ENCODE data around the gene OR8K5.

OR8K5 gene

GRCh38 chr11:56188602-56189001, 28.5 kb upstream of the OR8K5 start:
- Histone ChIP-seq H3K4me3 (replicated peaks; ENCODE audit: insufficient read depth, low read length) (no peak overlapping the region), H3K27me3 (ENCODE audit: insufficient read depth, poor library complexity, severe bottlenecking) (no peaks in the 10 kb centered on the region), H3K27ac (replicated peaks) (no peak overlapping the region)
- no peak for TF ChIP-seq POLR2AphosphoS5 (IDR thresholded peaks at IDR 0.05; ENCODE audit: low read depth)
- TF ChIP-seq REST (IDR thresholded peaks at IDR 0.05; ENCODE audit: insufficient replicate concordance, low read depth): no peak
- TF ChIP-seq GABPA (IDR thresholded peaks at IDR 0.05; ENCODE audit: low read depth): no peak
- TF ChIP-seq CTCF (IDR thresholded peaks at IDR 0.05; ENCODE audit: insufficient read depth, low read length): no peak
- no peak for TF ChIP-seq SPI1 (IDR thresholded peaks at IDR 0.05; ENCODE audit: borderline replicate concordance, low read depth)
- no peak for DNase-seq (ENCODE audit: low read depth in 1 of 2, low spot score in 1 of 2)

GRCh38 chr11:56183459-56183858, 23.3 kb upstream of the OR8K5 start:
- Histone ChIP-seq H3K27ac (replicated peaks) (no peak overlapping the region), H3K4me3 (replicated peaks; ENCODE audit: insufficient read depth, low read length) (no peak overlapping the region), H3K27me3 (ENCODE audit: insufficient read depth, poor library complexity, severe bottlenecking) (no peaks in the 10 kb centered on the region)
- TF ChIP-seq GABPA (IDR thresholded peaks at IDR 0.05; ENCODE audit: low read depth) (no peak), REST (IDR thresholded peaks at IDR 0.05; ENCODE audit: insufficient replicate concordance, low read depth) (no peak), SPI1 (IDR thresholded peaks at IDR 0.05; ENCODE audit: borderline replicate concordance, low read depth) (no peak), CTCF (IDR thresholded peaks at IDR 0.05; ENCODE audit: insufficient read depth, low read length) (no peak), POLR2AphosphoS5 (IDR thresholded peaks at IDR 0.05; ENCODE audit: low read depth) (no peak)
- no peak for DNase-seq (ENCODE audit: low read depth in 1 of 2, low spot score in 1 of 2)

GRCh38 chr11:56176318-56176717, 16.2 kb upstream of the OR8K5 start, which contains the start of gene OR5J2:
OR5J2 (plus strand) TSS chr11:56176618; CDS start chr11:56176618, 0 bp downstream.
- Histone ChIP-seq H3K4me3 (replicated peaks; ENCODE audit: insufficient read depth, low read length) (no peak within 1 kb of the TSS), H3K27me3 (ENCODE audit: insufficient read depth, poor library complexity, severe bottlenecking) (no peaks in the 10 kb centered on the region), H3K27ac (replicated peaks) (no peak within 1 kb of the TSS)
- DNase-seq (ENCODE audit: low read depth in 1 of 2, low spot score in 1 of 2): no peak
- no peak for TF ChIP-seq GABPA (IDR thresholded peaks at IDR 0.05; ENCODE audit: low read depth)
- TF ChIP-seq CTCF (IDR thresholded peaks at IDR 0.05; ENCODE audit: insufficient read depth, low read length): no peak
- TF ChIP-seq SPI1 (IDR thresholded peaks at IDR 0.05; ENCODE audit: borderline replicate concordance, low read depth): no peak
- no peak for TF ChIP-seq REST (IDR thresholded peaks at IDR 0.05; ENCODE audit: insufficient replicate concordance, low read depth)
- TF ChIP-seq POLR2AphosphoS5 (IDR thresholded peaks at IDR 0.05; ENCODE audit: low read depth): no peak
